Adipocyte (in vitro differentiated cells): ENCODE results near the gene RPS29.

Experiments
- DNase-seq: peaks from one replicate; pipeline ENCODE4 v3.0.0-alpha.2; 2015; ENCODE audit warnings: low read depth
- H3K27me3 ChIP-seq: replicated peaks from 2 replicates; pipeline ENCODE4 v1.7.0; 2013; ENCODE audit warnings: mild to moderate bottlenecking, low read length, moderate library complexity; ENCODE audit not compliant: control insufficient read depth, insufficient read depth
- H3K36me3 ChIP-seq: 2 replicates; pipeline ENCODE4 v1.7.0; 2013; ENCODE audit warnings: low read length, mild to moderate bottlenecking, moderate library complexity; ENCODE audit not compliant: control insufficient read depth, insufficient read depth, severe bottlenecking
- H3K4me1 ChIP-seq: 2 replicates; pipeline ENCODE4 v1.7.0; 2013; ENCODE audit warnings: mild to moderate bottlenecking, low read length, moderate library complexity; ENCODE audit not compliant: control insufficient read depth, insufficient read depth
- H3K4me3 ChIP-seq: 2 replicates; pipeline ENCODE4 v1.7.0; 2013; ENCODE audit warnings: mild to moderate bottlenecking, low read length, moderate library complexity
- H3K9ac ChIP-seq: 2 replicates; pipeline ENCODE4 v1.7.0; 2013; ENCODE audit warnings: mild to moderate bottlenecking, low read length, moderate library complexity
- H3K9me3 ChIP-seq: 2 replicates; pipeline ENCODE4 v1.7.0; 2013; ENCODE audit warnings: mild to moderate bottlenecking, low read length, moderate library complexity; ENCODE audit not compliant: control insufficient read depth

The RPS29 gene

GRCh38 chr14:49574038-49574437 is 12.1 kb downstream of the RPS29 start:
- H3K4me1 ChIP-seq, result no peaks in the 10 kb centered on the region
- DNase-seq, result no peak
- no peaks in the 10 kb centered on the region for H3K27me3 ChIP-seq
- peaks cover 38% of the 10 kb centered on the region for H3K36me3 ChIP-seq
- H3K4me3 ChIP-seq, result no peak overlapping the region
- no peaks in the 10 kb centered on the region for H3K9me3 ChIP-seq
- no peak overlapping the region for H3K9ac ChIP-seq

GRCh38 chr14:49569281-49569680 is 16.9 kb downstream of the RPS29 start:
- Histone ChIP-seq H3K36me3 (peaks cover 5% of the 10 kb centered on the region), H3K4me3 (no peak overlapping the region), H3K4me1 (no peaks in the 10 kb centered on the region), H3K9ac (no peak overlapping the region), H3K27me3 (no peaks in the 10 kb centered on the region), H3K9me3 (no peaks in the 10 kb centered on the region)
- DNase-seq, result no peak

- DNase-seq, result no peak
- H3K4me3 ChIP-seq, result no peak overlapping the region
- no peaks in the 10 kb centered on the region for H3K4me1 ChIP-seq
- H3K9ac ChIP-seq, result no peak overlapping the region
- no peaks in the 10 kb centered on the region for H3K36me3 ChIP-seq
- no peaks in the 10 kb centered on the region for H3K9me3 ChIP-seq
- H3K27me3 ChIP-seq, result no peaks in the 10 kb centered on the region
These were observed 19.5 kb downstream of the RPS29 start for GRCh38 chr14:49566714-49567113.

GRCh38 chr14:49559979-49560768 is 26.0 kb downstream of the RPS29 start:
- no peaks in the 10 kb centered on the region for H3K4me1 ChIP-seq
- no peak for DNase-seq
- H3K4me3 ChIP-seq, result no peak overlapping the region
- H3K9ac ChIP-seq, result no peak overlapping the region
- no peaks in the 10 kb centered on the region for H3K9me3 ChIP-seq
- H3K36me3 ChIP-seq, result no peaks in the 10 kb centered on the region
- H3K27me3 ChIP-seq, result no peaks in the 10 kb centered on the region

- no peaks in the 10 kb centered on the region for H3K36me3 ChIP-seq
- no peaks in the 10 kb centered on the region for H3K9me3 ChIP-seq
- DNase-seq, result no peak
- no peaks in the 10 kb centered on the region for H3K4me1 ChIP-seq
- no peak overlapping the region for H3K9ac ChIP-seq
- H3K27me3 ChIP-seq, result no peaks in the 10 kb centered on the region
- H3K4me3 ChIP-seq, result no peak overlapping the region
These were observed 32.3 kb downstream of the RPS29 start for GRCh38 chr14:49553892-49554291.

- Histone ChIP-seq H3K27me3 (no peaks in the 10 kb centered on the region), H3K36me3 (no peaks in the 10 kb centered on the region), H3K4me1 (no peaks in the 10 kb centered on the region), H3K9ac (no peak overlapping the region), H3K4me3 (no peak overlapping the region), H3K9me3 (no peaks in the 10 kb centered on the region)
- DNase-seq, result no peak
These were observed 33.1 kb downstream of the RPS29 start for GRCh38 chr14:49553106-49553505.

GRCh38 chr14:49551569-49551968 is 34.6 kb downstream of the RPS29 start:
- H3K4me1 ChIP-seq, result no peaks in the 10 kb centered on the region
- no peaks in the 10 kb centered on the region for H3K9me3 ChIP-seq
- DNase-seq, result no peak
- H3K4me3 ChIP-seq, result no peak overlapping the region
- no peaks in the 10 kb centered on the region for H3K36me3 ChIP-seq
- H3K27me3 ChIP-seq, result no peaks in the 10 kb centered on the region
- H3K9ac ChIP-seq, result no peak overlapping the region

GRCh38 chr14:49550286-49551184 is 35.6 kb downstream of the RPS29 start:
- no peaks in the 10 kb centered on the region for H3K27me3 ChIP-seq
- no peaks in the 10 kb centered on the region for H3K4me1 ChIP-seq
- DNase-seq, result peak; percentile 25
- H3K4me3 ChIP-seq, result no peak overlapping the region
- H3K9me3 ChIP-seq, result no peaks in the 10 kb centered on the region
- H3K9ac ChIP-seq, result no peak overlapping the region
- no peaks in the 10 kb centered on the region for H3K36me3 ChIP-seq

GRCh38 chr14:49549881-49550280 is 36.3 kb downstream of the RPS29 start:
- H3K9me3 ChIP-seq, result no peaks in the 10 kb centered on the region
- no peaks in the 10 kb centered on the region for H3K36me3 ChIP-seq
- no peaks in the 10 kb centered on the region for H3K4me1 ChIP-seq
- no peak overlapping the region for H3K4me3 ChIP-seq
- H3K9ac ChIP-seq, result no peak overlapping the region
- peak; percentile 7 for DNase-seq
- H3K27me3 ChIP-seq, result no peaks in the 10 kb centered on the region

- Histone ChIP-seq H3K9ac (no peak overlapping the region), H3K27me3 (no peaks in the 10 kb centered on the region), H3K9me3 (no peaks in the 10 kb centered on the region), H3K36me3 (no peaks in the 10 kb centered on the region), H3K4me3 (no peak overlapping the region), H3K4me1 (no peaks in the 10 kb centered on the region)
- DNase-seq, result no peak
These were observed 36.7 kb downstream of the RPS29 start for GRCh38 chr14:49549446-49549845.

- Histone ChIP-seq H3K9me3 (no peaks in the 10 kb centered on the region), H3K27me3 (no peaks in the 10 kb centered on the region), H3K9ac (no peak overlapping the region), H3K36me3 (no peaks in the 10 kb centered on the region), H3K4me1 (no peaks in the 10 kb centered on the region), H3K4me3 (no peak overlapping the region)
- DNase-seq, result no peak
These were observed 39.4 kb downstream of the RPS29 start for GRCh38 chr14:49546766-49547165.
